Tibial nerve (tissue), 4 donors: ENCODE measurements around the gene LRP1.

Experiments
- CTCF ChIP-seq, 5 experiments: fragments of 200-600 bp in 3 of 5; fragments of 450-650 bp in 2 of 5; sonication (generic) in 3 of 5; IDR thresholded peaks; one replicate each; pipeline ENCODE4 v1.5.1; 2016 to 2019; ENCODE audit warnings: antibody characterized with exemption in 5 of 5, mild to moderate bottlenecking in 3 of 5, moderate library complexity in 2 of 5
- EP300 ChIP-seq, 2 donors: sonication (generic); formaldehyde crosslinking; IDR thresholded peaks; one replicate each; pipeline ENCODE4 v1.6.1; 2017; ENCODE audit warnings: antibody characterized with exemption in 2 of 2, mild to moderate bottlenecking in 1 of 2
- POLR2A ChIP-seq, 2 donors: fragments of 450-650 bp; IDR thresholded peaks; one replicate each; pipeline ENCODE4 v1.6.1; 2017; ENCODE audit warnings: antibody characterized with exemption in 2 of 2, mild to moderate bottlenecking in 2 of 2, moderate library complexity in 2 of 2

- TF ChIP-seq POLR2A (IDR thresholded peaks at IDR 0.05), result no peak
- TF ChIP-seq CTCF (IDR thresholded peaks at IDR 0.05), result no peak
- TF ChIP-seq EP300 (IDR thresholded peaks at IDR 0.05), result no peak
Measured at GRCh38 chr12:57247041-57247440, 118.8 kb downstream of the LRP1 start.
